GM18519 (cell line): ENCODE results near the gene HMGN4.
"Not testable (repeated sequence)": the region's sequence is repeated elsewhere in the genome, so short reads cannot be mapped to it uniquely, and the experiment has no call there.

ENCODE experiments used
- ATAC-seq: cut with Tn5 transposase; IDR thresholded peaks from one replicate; pipeline ENCODE4 v1.9.1; 2021; ENCODE audit warnings: mild to moderate bottlenecking, moderate library complexity; ENCODE audit not compliant: unreplicated experiment, low FRiP score

The HMGN4 gene

GRCh38 chr6:26521600-26522391 is 16.4 kb upstream of the HMGN4 start:
- no peak for ATAC-seq

DNA sequence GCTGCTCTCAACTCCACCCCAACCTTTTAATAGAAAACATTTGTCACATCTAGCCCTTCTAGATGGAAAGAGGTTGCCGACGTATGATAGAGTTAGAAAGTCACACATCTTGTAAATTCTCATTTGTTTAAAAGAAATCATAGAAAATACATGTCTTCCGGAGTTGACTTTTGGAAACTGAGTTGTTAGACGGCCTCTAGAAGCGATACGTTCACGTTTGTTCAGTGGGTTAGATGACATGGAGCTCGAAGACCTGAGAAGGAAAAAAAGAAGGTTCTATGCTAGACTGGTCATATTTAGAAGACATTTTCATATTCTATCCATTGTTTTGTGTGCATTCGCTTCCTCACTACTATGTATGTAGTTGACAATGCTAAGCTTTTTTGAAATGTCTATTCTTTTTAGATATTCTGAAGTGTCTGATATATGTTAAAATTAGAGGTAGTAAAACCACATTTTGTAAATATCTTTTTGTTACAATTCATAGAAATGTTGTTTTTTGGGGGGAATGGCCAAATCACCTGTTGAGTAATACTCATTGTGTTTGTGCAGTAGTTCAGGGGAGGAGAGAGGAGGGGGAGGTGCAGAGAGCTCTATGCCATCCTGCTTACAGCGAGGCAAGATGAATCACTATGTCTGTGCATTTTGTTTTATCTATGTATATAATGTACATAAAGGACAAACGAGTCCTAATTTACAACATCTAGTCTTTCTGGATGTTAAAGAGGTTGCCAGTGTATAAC is 15.5 kb upstream of the HMGN4 start:
- ATAC-seq: not testable (repeated sequence)

GRCh38 chr6:26524314-26524713 is 13.9 kb upstream of the HMGN4 start:
- not testable (repeated sequence) for ATAC-seq

DNA sequence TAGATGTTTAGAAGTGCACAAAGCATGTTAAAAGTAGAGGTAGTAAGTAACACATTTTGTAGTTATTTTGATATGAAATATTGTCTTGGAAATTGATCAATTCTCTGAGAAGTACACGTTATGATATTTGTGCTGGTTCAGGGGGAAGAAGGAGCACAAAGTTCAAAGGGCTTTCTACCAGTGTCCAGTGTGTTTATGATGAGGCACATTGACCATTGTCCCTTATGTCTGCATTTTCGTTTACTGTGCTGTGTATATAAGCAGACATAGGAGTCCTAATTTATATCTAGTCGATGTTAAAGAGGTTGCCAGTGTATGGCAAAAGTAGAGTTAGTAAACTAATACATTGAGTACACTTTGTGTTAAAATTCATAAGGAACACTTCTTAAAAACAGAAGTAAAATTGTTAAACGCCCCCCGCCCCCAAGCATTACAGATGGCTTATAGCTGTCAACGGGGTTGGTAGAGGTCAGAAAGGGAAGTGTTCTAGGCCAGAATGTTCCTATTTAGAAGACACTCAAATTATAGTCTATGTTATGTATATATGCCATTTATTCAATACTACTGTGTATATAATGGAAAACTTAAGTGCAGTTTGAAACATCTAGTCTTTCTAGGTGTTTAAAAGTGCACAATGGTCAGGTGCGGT is 13.3 kb upstream of the HMGN4 start:
- ATAC-seq: no peak

- no peak for ATAC-seq
These were observed 12.3 kb upstream of the HMGN4 start for GRCh38 chr6:26525838-26526237.

GRCh38 chr6:26526928-26527327 is 11.2 kb upstream of the HMGN4 start:
- ATAC-seq: no peak

GRCh38 chr6:26530203-26530602 is 8.0 kb upstream of the HMGN4 start:
- ATAC-seq: no peak

DNA sequence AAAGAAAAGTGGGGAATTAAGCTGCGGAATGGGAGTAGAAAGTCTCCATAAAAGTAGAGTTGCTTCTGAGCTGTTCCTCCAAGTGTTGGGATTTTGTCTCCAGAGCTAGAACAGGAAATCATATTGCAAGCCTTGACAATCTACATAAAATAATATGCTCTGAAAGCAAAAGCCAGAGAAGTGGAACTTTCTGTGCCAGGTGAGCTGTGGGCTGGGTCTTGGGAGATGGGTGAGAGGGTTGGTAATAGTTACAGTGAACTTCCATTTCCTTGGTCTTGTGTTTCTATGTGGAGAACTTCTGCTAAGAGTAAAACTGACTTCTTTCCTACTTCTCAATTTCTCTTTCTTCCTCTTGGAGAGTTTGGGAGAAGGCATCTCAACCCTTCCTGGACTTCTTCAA is 6.3 kb upstream of the HMGN4 start:
- no peak for ATAC-seq

DNA sequence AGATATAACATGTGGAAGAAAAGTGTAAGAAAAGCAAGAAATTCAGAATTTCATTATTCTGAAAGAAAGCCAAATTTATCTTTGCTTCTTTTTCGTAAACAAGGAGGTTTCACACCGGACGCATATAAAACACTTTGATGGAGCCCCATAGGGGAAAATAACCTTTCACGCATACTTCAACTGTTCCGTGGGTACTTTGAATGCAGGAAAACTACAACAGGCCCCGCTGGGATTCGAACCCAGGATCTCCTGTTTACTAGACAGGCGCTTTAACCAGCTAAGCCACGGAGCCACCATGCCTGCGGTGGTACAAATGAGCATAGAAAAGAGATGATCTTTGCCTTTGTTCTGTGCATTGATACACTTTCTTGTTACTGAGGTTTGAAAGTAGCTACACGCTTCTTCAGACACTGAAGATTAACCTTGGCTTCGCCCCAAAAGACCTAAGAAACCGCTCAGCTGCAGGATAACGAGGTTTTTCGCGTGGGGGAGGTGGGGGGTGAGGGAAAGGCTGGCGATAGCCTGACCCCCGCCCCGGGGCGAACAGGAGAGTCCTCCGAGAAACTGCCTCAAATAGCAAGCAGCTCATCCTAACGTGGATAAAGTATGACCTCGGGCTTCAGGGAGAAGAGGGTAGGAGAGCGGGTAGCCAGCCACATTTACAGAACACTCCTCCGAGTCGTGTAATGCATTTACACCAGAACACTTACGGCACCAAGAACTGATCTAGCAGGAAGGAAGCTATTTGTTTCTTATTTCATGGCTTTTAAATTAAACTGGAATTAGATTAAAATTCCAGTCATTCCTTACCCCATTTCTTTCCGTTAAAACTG is 5.3 kb upstream of the HMGN4 start:
- no peak for ATAC-seq

DNA sequence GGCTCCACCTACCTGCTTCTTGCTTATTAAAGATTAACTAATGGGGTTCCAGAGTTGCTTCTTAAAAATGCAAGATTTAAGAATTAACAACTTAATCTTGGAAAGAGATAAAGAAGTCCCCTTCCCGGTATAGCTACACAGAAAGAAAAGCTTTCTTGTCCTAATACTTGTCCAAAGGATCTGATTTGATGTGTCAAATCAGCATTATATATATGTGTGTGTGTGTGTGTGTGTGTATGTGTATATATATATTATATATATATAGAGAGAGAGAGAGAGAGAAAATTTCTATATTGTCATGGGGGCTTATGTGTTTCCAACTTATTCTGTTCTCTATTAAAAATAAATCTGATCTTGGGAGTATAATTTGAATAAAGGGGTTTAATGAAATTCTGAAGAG is 4.6 kb upstream of the HMGN4 start:
- ATAC-seq: no peak

DNA sequence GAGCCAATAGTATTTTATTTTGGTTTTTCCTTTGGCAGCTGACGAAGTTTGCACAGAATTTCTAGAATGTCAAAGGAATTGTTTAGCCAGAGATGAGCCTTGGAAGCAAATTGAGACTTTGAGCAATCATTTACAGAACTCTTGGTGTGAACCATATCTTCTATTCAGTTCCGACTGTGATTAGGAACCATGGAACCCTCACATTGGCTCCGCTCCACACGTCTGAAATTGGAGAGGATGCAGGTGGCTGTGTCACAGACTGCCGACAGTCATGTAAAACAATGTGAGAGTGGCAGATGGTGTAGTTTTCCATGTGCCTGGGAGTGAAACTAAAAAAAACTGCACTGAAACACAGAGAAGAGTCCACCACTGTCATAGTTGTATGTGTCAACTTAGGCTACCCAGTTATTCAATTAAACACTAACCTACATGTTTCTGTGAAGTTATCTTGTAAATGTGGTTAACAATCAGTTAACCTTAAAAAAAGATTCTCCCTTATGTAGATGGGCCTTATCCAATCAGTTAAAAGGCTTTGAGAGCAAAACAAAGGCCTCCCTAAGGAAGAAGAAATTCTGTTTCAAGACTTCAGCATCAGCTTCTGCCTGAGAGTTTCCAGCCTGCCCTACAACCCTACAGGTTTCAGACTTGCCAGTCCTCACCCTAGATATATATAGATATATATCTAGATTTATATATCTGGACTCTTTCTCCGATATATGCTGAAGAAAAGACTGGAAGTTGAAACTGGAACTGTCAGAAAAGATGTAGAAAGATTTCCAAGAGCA is 3.3 kb upstream of the HMGN4 start:
- no peak for ATAC-seq

GRCh38 chr6:26536571-26537159 is 1.5 kb upstream of the HMGN4 start:
- no peak for ATAC-seq

- peak; percentile 29 for ATAC-seq
These were observed 863 bp upstream of the HMGN4 start for GRCh38 chr6:26537160-26537845.

DNA sequence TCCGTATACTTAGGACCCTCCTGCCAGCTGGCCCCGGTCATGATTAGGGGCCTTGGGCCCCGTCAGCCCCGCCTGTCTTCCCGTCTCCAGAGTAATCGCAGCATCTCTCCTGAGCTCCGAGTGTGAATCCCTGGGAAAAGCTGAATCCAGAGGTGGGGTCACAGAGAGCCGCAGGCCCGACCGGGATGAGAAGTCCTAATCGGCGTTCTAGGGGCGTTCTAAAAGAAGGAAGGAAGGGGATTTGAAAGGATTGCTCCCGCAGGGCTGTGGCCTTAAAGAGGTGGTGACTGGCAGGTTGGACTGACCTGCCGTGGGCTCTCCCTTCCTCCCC is 371 bp downstream of the HMGN4 start:
- no peak for ATAC-seq

- no peak for ATAC-seq
These were observed 977 bp downstream of the HMGN4 start for GRCh38 chr6:26539071-26539615.

- no peak for ATAC-seq
These were observed 3.4 kb downstream of the HMGN4 start for GRCh38 chr6:26541579-26541978.

DNA sequence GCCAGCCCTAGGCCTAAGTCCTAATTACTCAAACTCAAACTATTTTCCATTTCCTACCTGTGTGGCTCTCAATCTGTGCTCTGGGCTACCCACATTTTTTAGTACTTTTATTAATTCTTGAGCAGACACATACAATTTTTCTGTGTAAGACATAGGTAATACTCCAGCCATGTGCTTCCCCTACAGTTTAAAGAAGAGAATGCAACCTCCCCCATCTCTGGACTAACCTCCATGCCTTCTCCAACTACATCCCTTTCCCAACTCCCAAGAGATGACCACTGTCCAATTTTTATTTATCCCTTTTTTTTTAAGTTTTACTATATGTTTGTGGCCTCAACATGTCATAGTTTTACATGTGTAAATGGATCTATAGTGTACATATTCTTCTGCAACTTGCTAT is 5.8 kb downstream of the HMGN4 start:
- no peak for ATAC-seq

- no peak for ATAC-seq
These were observed 6.3 kb downstream of the HMGN4 start for GRCh38 chr6:26544473-26544872.

DNA sequence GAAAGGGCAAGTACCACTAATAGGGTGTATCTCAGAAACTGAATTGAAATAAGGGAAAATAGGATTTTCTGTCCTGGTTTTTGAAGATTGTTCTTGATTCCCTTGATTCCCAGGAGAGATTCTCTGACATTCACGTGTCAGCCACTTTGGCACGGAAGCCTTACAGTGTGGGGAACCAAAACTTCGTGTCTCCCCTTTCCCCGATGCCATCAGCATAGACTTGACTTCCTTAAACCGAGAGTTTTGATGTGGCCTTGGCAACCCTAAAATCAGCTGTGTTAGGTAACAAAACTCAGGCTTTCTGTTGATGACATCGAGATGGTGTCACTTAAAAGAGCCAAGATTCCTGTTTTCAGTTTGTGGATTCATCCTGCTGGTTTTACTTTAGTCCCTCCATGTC is 7.5 kb downstream of the HMGN4 start:
- ATAC-seq: no peak
